GM10847 (cell line): ENCODE results near the gene SH3RF2.

Source experiments
- POLR2A ChIP-seq: IDR thresholded peaks from 2 replicates; pipeline ENCODE4 v1.6.1; 2011; ENCODE audit not compliant: insufficient read length; ENCODE audit errors: extremely low read depth

Gene SH3RF2

DNA sequence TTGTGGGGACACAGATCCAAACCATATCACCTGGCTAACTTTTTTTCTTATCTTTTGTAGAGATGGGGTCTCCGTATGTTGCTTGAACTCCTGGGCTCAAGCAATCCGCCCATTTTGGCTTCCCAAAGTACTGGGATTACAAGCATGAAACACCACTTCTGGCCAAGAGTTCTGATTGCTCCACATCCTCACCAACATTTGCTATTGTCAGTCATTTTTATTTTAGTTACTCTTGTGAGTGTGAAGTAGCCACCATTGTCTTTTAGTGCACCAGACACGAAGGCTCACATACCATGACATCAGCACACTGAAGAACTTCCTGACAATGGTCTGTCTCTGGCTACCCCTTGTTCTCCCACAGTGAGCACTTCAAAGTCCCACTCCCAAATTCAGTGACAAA lies 151.7 kb downstream of the SH3RF2 start:
- no peak for TF ChIP-seq POLR2A

- TF ChIP-seq POLR2A, result no peak
Measured at GRCh38 chr5:146089287-146089686, 152.9 kb downstream of the SH3RF2 start.

GRCh38 chr5:146091881-146092280 lies 155.5 kb downstream of the SH3RF2 start:
- no peak for TF ChIP-seq POLR2A

GRCh38 chr5:146098047-146098446 lies 161.7 kb downstream of the SH3RF2 start:
- no peak for TF ChIP-seq POLR2A

GRCh38 chr5:146101646-146102045 lies 165.3 kb downstream of the SH3RF2 start:
- no peak for TF ChIP-seq POLR2A

DNA sequence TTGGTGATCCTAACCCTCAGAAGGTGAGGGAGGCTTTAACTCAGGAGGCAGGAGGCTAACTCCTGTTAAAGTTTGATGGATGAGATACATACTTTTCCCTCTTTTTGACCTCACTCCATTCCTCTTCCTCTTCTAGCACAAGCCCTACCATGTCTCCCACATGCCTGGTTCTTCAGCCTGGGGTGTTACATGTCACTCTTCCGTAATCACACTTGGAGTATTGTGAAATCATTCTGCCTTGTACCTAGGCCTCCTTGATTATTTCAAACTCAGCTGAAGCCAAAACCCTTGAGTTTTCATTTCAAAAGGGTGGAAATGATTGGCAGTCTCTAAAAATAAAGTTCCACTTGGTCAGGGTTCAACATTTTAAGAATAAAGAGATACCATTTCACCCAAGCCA lies 167.2 kb downstream of the SH3RF2 start:
- no peak for TF ChIP-seq POLR2A

GRCh38 chr5:146105477-146105876 lies 169.1 kb downstream of the SH3RF2 start, which contains the start of gene PLAC8L1:
TSS of gene PLAC8L1 (minus strand) at chr5:146105577. CDS start at chr5:146104311, 1,266 bp downstream.
- no peak for TF ChIP-seq POLR2A

DNA sequence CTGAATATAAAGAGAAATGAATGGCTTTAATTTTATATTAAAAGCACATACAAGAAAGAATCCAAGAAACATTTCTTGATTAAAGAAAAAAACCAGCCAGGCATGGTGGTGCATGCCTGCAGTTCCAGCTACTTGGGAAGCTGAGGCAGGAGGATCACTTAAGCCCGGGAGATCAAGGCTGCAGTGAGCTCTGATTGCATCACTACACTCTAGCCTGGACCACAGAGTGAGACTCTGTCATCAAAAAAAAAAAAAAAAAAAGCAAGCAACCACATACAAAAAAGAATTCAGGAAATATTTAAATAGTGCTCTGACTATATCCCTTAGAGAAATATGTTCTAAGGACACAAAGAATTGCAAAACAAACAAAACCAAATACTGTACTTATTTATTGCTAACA lies 171.5 kb downstream of the SH3RF2 start:
- TF ChIP-seq POLR2A, result no peak

- no peak for TF ChIP-seq POLR2A
Measured at GRCh38 chr5:146109379-146109778, 173.0 kb downstream of the SH3RF2 start.

GRCh38 chr5:146111409-146111808 lies 175.0 kb downstream of the SH3RF2 start:
- TF ChIP-seq POLR2A, result no peak

DNA sequence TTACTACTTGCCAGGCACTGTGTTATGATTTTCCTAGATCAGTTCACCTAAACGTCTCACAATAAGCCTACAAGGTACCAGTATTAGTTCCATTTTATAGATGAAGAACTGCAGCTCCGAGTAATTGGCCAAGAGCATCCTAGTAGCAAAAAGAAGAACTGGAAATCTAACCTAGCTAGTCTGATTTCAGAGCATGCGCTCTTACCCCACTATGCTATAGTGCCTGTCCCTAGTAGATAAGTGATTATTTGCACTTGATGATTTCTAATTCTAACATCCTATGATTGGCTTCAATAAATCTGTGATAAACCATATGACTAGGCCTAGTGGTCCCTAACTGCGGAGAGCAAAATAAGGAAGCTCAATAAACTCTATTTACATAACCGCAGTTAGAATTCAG lies 176.1 kb downstream of the SH3RF2 start:
- no peak for TF ChIP-seq POLR2A
